ENCODE data around the gene ZCCHC3. TPM values are rescaled to one million over a fixed set of nuclear protein-coding genes. Genes with fewer than 3 reads are reported as not detected.

ZCCHC3 gene
- total RNA-seq, 1 donor from 2014 or later = 15.6 TPM

DNA sequence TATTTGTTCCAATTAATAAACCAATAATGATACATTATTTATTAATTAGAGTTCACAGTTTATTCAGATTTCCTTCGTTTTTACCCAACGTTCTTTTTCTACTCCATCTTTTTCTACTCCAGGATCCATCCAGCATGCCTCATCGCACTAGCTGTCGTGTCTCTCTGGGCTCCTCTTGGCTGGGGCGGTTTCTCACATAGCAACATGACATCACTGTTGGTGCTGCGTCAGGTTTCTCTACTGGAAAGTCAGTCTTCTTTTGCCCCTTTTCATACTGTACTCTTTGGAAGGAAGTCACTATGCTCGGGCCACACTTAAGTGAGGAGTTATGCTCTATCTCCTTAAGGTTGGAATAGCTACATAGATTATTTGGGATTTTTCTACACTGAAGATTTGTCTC, 14.2 kb downstream of the ZCCHC3 start:
- DNase-seq (ENCODE audit: low spot score in 2 of 2) = no peak
- Histone ChIP-seq H3K27ac (no peak overlapping the region), H3K4me3 (no peak overlapping the region), H3K36me3 (no peaks in the 10 kb centered on the region), H3K27me3 (no peaks in the 10 kb centered on the region), H3K9me3 (no peaks in the 10 kb centered on the region), H3K4me1 (no peaks in the 10 kb centered on the region)
- TF ChIP-seq, protein P1, sequence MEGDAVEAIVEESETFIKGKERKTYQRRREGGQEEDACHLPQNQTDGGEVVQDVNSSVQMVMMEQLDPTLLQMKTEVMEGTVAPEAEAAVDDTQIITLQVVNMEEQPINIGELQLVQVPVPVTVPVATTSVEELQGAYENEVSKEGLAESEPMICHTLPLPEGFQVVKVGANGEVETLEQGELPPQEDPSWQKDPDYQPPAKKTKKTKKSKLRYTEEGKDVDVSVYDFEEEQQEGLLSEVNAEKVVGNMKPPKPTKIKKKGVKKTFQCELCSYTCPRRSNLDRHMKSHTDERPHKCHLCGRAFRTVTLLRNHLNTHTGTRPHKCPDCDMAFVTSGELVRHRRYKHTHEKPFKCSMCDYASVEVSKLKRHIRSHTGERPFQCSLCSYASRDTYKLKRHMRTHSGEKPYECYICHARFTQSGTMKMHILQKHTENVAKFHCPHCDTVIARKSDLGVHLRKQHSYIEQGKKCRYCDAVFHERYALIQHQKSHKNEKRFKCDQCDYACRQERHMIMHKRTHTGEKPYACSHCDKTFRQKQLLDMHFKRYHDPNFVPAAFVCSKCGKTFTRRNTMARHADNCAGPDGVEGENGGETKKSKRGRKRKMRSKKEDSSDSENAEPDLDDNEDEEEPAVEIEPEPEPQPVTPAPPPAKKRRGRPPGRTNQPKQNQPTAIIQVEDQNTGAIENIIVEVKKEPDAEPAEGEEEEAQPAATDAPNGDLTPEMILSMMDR (IDR thresholded peaks at IDR 0.05) = no peak
- intact Hi-C loops (cut with DNase I) = loop anchor here (5.0 kb wide), 1 partner anchor 231 kb away; the partner anchor contains the start of gene CSNK2A1

DNA sequence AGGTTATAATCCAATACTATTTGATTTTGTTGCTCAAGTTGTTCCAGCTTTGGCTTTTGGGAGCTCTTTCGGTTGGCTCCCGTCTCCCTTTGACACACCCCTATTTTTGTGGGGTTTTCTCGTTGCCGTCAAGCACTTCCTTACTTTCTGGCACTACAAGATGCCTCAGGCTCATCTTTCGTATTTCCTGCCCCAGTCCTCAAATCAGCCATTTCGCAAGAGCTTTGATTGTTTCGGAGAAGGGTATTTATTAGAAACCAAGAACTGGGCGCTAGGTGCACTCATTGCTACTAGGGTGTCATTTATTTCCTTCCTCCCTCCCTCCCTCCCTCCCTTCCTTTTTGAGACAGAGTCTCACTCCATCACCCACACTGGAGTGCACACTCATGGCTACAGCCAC, 14.7 kb downstream of the ZCCHC3 start:
- H3K27me3 ChIP-seq = no peaks in the 10 kb centered on the region
- no peaks in the 10 kb centered on the region for H3K36me3 ChIP-seq
- TF ChIP-seq, protein P1 (IDR thresholded peaks at IDR 0.05) = no peak
- no peak overlapping the region for H3K4me3 ChIP-seq
- H3K4me1 ChIP-seq = no peaks in the 10 kb centered on the region
- H3K27ac ChIP-seq = no peak overlapping the region
- no peak for DNase-seq (ENCODE audit: low spot score in 2 of 2)
- intact Hi-C loops (cut with DNase I) = loop anchor here (5.0 kb wide), 1 partner anchor 230 kb away; the partner anchor contains the start of gene CSNK2A1
- H3K9me3 ChIP-seq = no peaks in the 10 kb centered on the region

DNA sequence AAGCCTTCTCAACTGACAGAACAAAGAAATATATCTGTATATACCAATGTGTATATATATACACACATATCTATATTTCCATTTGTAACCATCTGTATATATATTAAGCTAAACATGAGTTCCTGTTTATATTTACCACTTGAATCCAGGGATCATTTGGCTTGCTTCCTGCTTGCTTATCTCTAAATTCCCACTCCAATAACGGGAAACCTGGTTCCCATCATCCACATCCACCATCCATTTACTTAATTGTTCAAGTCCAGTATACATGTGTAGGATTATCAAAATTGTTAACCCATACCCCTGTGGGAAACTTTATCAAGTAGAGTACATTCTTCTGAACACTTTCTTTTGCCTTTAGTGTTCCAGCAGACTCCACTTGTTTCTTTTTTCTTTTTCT, 15.5 kb downstream of the ZCCHC3 start:
- Histone ChIP-seq H3K27ac (no peak overlapping the region), H3K27me3 (no peaks in the 10 kb centered on the region), H3K36me3 (no peaks in the 10 kb centered on the region), H3K4me1 (no peaks in the 10 kb centered on the region), H3K4me3 (no peak overlapping the region), H3K9me3 (no peaks in the 10 kb centered on the region)
- intact Hi-C loops (cut with DNase I) = loop anchor here (5.0 kb wide), 1 partner anchor 229 kb away; the partner anchor contains the start of gene CSNK2A1
- DNase-seq (ENCODE audit: low spot score in 2 of 2) = no peak
- TF ChIP-seq, protein P1 (IDR thresholded peaks at IDR 0.05) = no peak

DNA sequence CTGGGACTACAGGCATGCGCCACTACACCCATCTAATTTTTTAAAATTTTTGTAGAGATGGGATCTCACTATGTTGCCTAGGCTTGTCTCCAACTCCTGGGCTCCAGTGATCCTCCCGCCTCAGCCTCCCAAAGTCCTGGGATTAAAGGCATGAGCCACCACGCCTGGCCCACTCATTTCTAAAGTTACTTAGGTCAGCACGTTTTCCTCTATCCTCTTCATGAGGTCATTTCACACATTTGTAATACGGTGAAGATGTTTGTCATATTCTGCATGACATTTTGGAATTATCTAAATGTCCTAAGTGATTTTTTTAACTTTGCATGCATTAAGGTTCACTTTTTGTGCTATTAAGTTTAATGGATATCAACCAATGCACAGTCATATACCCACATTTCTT, 16.0 kb downstream of the ZCCHC3 start:
- no peak overlapping the region for H3K27ac ChIP-seq
- H3K36me3 ChIP-seq = no peaks in the 10 kb centered on the region
- no peak for DNase-seq (ENCODE audit: low spot score in 2 of 2)
- no peaks in the 10 kb centered on the region for H3K4me1 ChIP-seq
- H3K9me3 ChIP-seq = no peaks in the 10 kb centered on the region
- H3K27me3 ChIP-seq = no peaks in the 10 kb centered on the region
- intact Hi-C loops (cut with DNase I) = loop anchor here (5.0 kb wide), 1 partner anchor 229 kb away; the partner anchor contains the start of gene CSNK2A1
- TF ChIP-seq, protein P1 (IDR thresholded peaks at IDR 0.05) = no peak
- no peak overlapping the region for H3K4me3 ChIP-seq

DNA sequence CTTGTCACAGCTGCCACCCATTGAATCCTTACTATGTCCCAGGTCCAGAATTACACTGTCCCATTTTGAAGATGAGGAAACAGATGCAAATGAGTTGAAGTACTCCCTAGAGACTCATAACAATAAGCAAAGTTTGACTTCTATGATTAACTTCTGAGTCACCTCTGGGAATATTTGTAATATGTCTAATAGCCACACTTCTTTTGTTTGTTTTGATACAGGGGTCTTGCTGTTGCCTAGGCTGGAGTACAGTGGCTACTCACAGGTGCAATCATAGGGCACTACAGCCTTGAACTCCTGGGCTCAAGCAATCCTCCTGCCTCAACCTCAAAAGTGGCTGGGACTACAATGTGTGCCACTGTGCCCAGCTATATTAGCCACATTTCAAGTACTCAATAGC, 16.6 kb downstream of the ZCCHC3 start:
- H3K36me3 ChIP-seq = no peaks in the 10 kb centered on the region
- intact Hi-C loops (cut with DNase I) = loop anchor here (5.0 kb wide), 1 partner anchor 228 kb away; the partner anchor contains the start of gene CSNK2A1
- H3K27me3 ChIP-seq = no peaks in the 10 kb centered on the region
- H3K27ac ChIP-seq = no peak overlapping the region
- H3K9me3 ChIP-seq = no peaks in the 10 kb centered on the region
- TF ChIP-seq, protein P1 (IDR thresholded peaks at IDR 0.05) = no peak
- H3K4me1 ChIP-seq = no peaks in the 10 kb centered on the region
- no peak for DNase-seq (ENCODE audit: low spot score in 2 of 2)
- H3K4me3 ChIP-seq = no peak overlapping the region
